CD4-positive, alpha-beta memory T cell (primary cell): ENCODE results near the gene KRT4. TPM values are rescaled to one million over a fixed set of nuclear protein-coding genes. Genes with fewer than 3 reads are reported as not detected.

Experiments
- CTCF ChIA-PET: fragments of 350-600 bp; sonication (Branson Sonifier 250); formaldehyde crosslinking; loops from one replicate; lab custom pipeline; 2021; ENCODE audit warnings: inconsistent platforms; ENCODE audit not compliant: partially characterized antibody; lab: Charles Lee
- POLR2A ChIA-PET: fragments of 350-600 bp; sonication (Branson Sonifier 250); formaldehyde crosslinking; loops from one replicate; lab custom pipeline; 2021; ENCODE audit not compliant: partially characterized antibody; lab: Charles Lee
- DNase-seq, 5 donors: peaks; one replicate each; pipeline versions ENCODE4 v3.0.0 to v3.0.0-alpha.2; 2020 to 2022; ENCODE audit warnings: mixed read lengths in 1 of 5
- H3K27ac ChIP-seq: one replicate; pipeline ENCODE4 v1.7.0; 2013; ENCODE audit warnings: low read depth, low read length
- H3K27me3 ChIP-seq: 2 replicates; pipeline ENCODE4 v1.7.0; 2013; ENCODE audit warnings: mild to moderate bottlenecking, low read length, moderate library complexity; ENCODE audit not compliant: insufficient read depth
- H3K36me3 ChIP-seq: 2 replicates; pipeline ENCODE4 v1.7.0; 2013; ENCODE audit warnings: mild to moderate bottlenecking, low read length, moderate library complexity; ENCODE audit not compliant: insufficient read depth
- H3K4me1 ChIP-seq: 2 replicates; pipeline ENCODE4 v1.7.0; 2013; ENCODE audit warnings: mild to moderate bottlenecking, low read length, moderate library complexity; ENCODE audit not compliant: insufficient read depth
- H3K4me3 ChIP-seq, 2 donors: one replicate each; pipeline ENCODE4 v1.7.0; 2013; ENCODE audit warnings: low read length in 2 of 2, mild to moderate bottlenecking in 1 of 2
- H3K9me3 ChIP-seq, 2 donors: one replicate each; pipeline ENCODE4 v1.7.0; 2013; ENCODE audit warnings: low read length in 2 of 2, control low read depth in 1 of 2; ENCODE audit not compliant: control insufficient read depth in 1 of 2
- H3K27ac Mint-ChIP-seq, 7 donors: one replicate each; pipeline ENCODE4 v1.8.0; 2020 to 2021; ENCODE audit warnings: mixed read lengths in 7 of 7, mild to moderate bottlenecking in 6 of 7, inconsistent platforms in 3 of 7, moderate library complexity in 3 of 7
- H3K27me3 Mint-ChIP-seq, 2 donors: one replicate each; pipeline ENCODE4 v1.8.0; 2020 to 2021; ENCODE audit warnings: mixed read lengths in 2 of 2
- H3K36me3 Mint-ChIP-seq, 2 donors: one replicate each; pipeline ENCODE4 v1.8.0; 2020 to 2021; ENCODE audit warnings: mixed read lengths in 2 of 2, inconsistent platforms in 1 of 2, mild to moderate bottlenecking in 1 of 2
- H3K4me1 Mint-ChIP-seq, 4 donors: one replicate each; pipeline ENCODE4 v1.8.0; 2020 to 2021; ENCODE audit warnings: mixed read lengths in 4 of 4, mild to moderate bottlenecking in 1 of 4
- H3K4me3 Mint-ChIP-seq, 8 donors: one replicate each; pipeline ENCODE4 v1.8.0; 2020 to 2021; ENCODE audit warnings: mixed read lengths in 8 of 8, mild to moderate bottlenecking in 7 of 8, moderate library complexity in 6 of 8, inconsistent platforms in 3 of 8
- H3K9me3 Mint-ChIP-seq, 8 donors: one replicate each; pipeline ENCODE4 v1.8.0; 2020 to 2021; ENCODE audit warnings: mixed read lengths in 8 of 8, mild to moderate bottlenecking in 5 of 8, inconsistent platforms in 3 of 8, moderate library complexity in 1 of 8
- intact Hi-C: fragments of 100-400 bp; cut with micrococcal nuclease; formaldehyde crosslinking; loops from one replicate; pipeline ENCODE4 v1.15.1; 2023
- polyA plus RNA-seq, 2 donors: library from polyadenylated mRNA; unstranded; fragments of 300-500 nt; fragmentation: Illumina TruSeq; gene quantifications; one replicate each; pipeline ENCODE4 v1.2.3, GENCODE V29; 2021
- total RNA-seq, 2 experiments: library from RNA; stranded (reverse); gene quantifications; one replicate each; pipeline ENCODE4 v1.2.3, GENCODE V29; 2021

The KRT4 gene
- total and polyA plus RNA-seq, 4 experiments from 2014 or later = not detected

GRCh38 chr12:52836042-52836466 is 22.1 kb upstream of the KRT4 start:
- no peak for DNase-seq
- Mint-ChIP-seq H3K27ac (peak overlapping the region in 2 of 7 donors; percentile 1 to 16), H3K4me1 (peaks cover 3 to 12% (median 5%) of the 10 kb centered on the region in 4 donors), H3K4me3 (no peak overlapping the region), H3K36me3 (no peaks in the 10 kb centered on the region), H3K9me3 (peaks cover 0 to 1% (median 0%) of the 10 kb centered on the region in 8 donors), H3K27me3 (peaks cover 10 to 20% of the 10 kb centered on the region in 2 donors)
- Histone ChIP-seq H3K27ac (no peak overlapping the region), H3K4me3 (no peak overlapping the region), H3K27me3 (no peaks in the 10 kb centered on the region), H3K4me1 (no peaks in the 10 kb centered on the region), H3K9me3 (no peaks in the 10 kb centered on the region), H3K36me3 (no peaks in the 10 kb centered on the region)
- POLR2A ChIA-PET = no interaction called here
- intact Hi-C loops = no loop called here
- CTCF ChIA-PET = no interaction called here

- Mint-ChIP-seq H3K36me3 (no peaks in the 10 kb centered on the region), H3K4me1 (peaks cover 3 to 12% (median 5%) of the 10 kb centered on the region in 4 donors), H3K4me3 (no peak overlapping the region), H3K27me3 (peaks cover 10 to 17% of the 10 kb centered on the region in 2 donors), H3K27ac (peak overlapping the region in 1 of 7 donors; percentile 48), H3K9me3 (peaks cover 0 to under 1% (median 0%) of the 10 kb centered on the region in 8 donors)
- intact Hi-C loops = no loop called here
- Histone ChIP-seq H3K27ac (no peak overlapping the region), H3K4me1 (no peaks in the 10 kb centered on the region), H3K9me3 (no peaks in the 10 kb centered on the region), H3K36me3 (no peaks in the 10 kb centered on the region), H3K27me3 (no peaks in the 10 kb centered on the region), H3K4me3 (no peak overlapping the region)
- ChIA-PET POLR2A (no interaction called here), CTCF (no interaction called here)
- no peak for DNase-seq
Measured at GRCh38 chr12:52835271-52836041, 21.5 kb upstream of the KRT4 start.

- Histone ChIP-seq H3K36me3 (no peaks in the 10 kb centered on the region), H3K9me3 (no peaks in the 10 kb centered on the region), H3K4me3 (no peak overlapping the region), H3K27ac (no peak overlapping the region), H3K27me3 (no peaks in the 10 kb centered on the region), H3K4me1 (no peaks in the 10 kb centered on the region)
- POLR2A ChIA-PET = no interaction called here
- CTCF ChIA-PET = no interaction called here
- no peaks in the 10 kb centered on the region for H3K36me3 Mint-ChIP-seq
- no peak for DNase-seq
- no peak overlapping the region for H3K4me3 Mint-ChIP-seq
- H3K27me3 Mint-ChIP-seq = peaks cover 7 to 14% of the 10 kb centered on the region in 2 donors
- H3K27ac Mint-ChIP-seq = no peak overlapping the region
- intact Hi-C loops = no loop called here
- H3K4me1 Mint-ChIP-seq = peaks cover 3 to 12% (median 5%) of the 10 kb centered on the region in 4 donors
- no peaks in the 10 kb centered on the region for H3K9me3 Mint-ChIP-seq
Measured at GRCh38 chr12:52834727-52835001, 20.7 kb upstream of the KRT4 start.

- H3K27ac ChIP-seq = no peak within 1 kb of the TSS
- no peaks in the 10 kb centered on the region for H3K4me1 ChIP-seq
- ChIA-PET CTCF (no interaction called here), POLR2A (no interaction called here)
- H3K4me3 Mint-ChIP-seq = no peak within 1 kb of the TSS
- peaks cover 7 to 14% of the 10 kb centered on the region in 2 donors for H3K27me3 Mint-ChIP-seq
- H3K9me3 Mint-ChIP-seq = no peaks in the 10 kb centered on the region
- DNase-seq = no peak
- H3K9me3 ChIP-seq = no peaks in the 10 kb centered on the region
- H3K36me3 Mint-ChIP-seq = no peaks in the 10 kb centered on the region
- H3K4me3 ChIP-seq = no peak within 1 kb of the TSS
- H3K27ac Mint-ChIP-seq = no peak within 1 kb of the TSS
- H3K27me3 ChIP-seq = no peaks in the 10 kb centered on the region
- H3K4me1 Mint-ChIP-seq = peaks cover 3 to 12% (median 5%) of the 10 kb centered on the region in 4 donors
- no peaks in the 10 kb centered on the region for H3K36me3 ChIP-seq
- intact Hi-C loops = no loop called here
Measured at GRCh38 chr12:52833922-52834726, 20.2 kb upstream of the KRT4 start, which contains the start of gene KRT79. Gene KRT79 (minus strand): TSS chr12:52834311. CDS start chr12:52834260, 51 bp downstream.

GRCh38 chr12:52832985-52833905 is 19.3 kb upstream of the KRT4 start:
- no peak for DNase-seq
- Histone ChIP-seq H3K36me3 (no peaks in the 10 kb centered on the region), H3K9me3 (no peaks in the 10 kb centered on the region), H3K4me3 (no peak overlapping the region), H3K27ac (no peak overlapping the region), H3K27me3 (no peaks in the 10 kb centered on the region), H3K4me1 (no peaks in the 10 kb centered on the region)
- H3K27me3 Mint-ChIP-seq = peaks cover 5 to 8% of the 10 kb centered on the region in 2 donors
- H3K4me3 Mint-ChIP-seq = no peak overlapping the region
- H3K36me3 Mint-ChIP-seq = no peaks in the 10 kb centered on the region
- ChIA-PET CTCF (no interaction called here), POLR2A (no interaction called here)
- peaks cover 4 to 12% (median 7%) of the 10 kb centered on the region in 4 donors for H3K4me1 Mint-ChIP-seq
- intact Hi-C loops = no loop called here
- no peaks in the 10 kb centered on the region for H3K9me3 Mint-ChIP-seq
- H3K27ac Mint-ChIP-seq = no peak overlapping the region

GRCh38 chr12:52832451-52832850 is 18.5 kb upstream of the KRT4 start:
- no peaks in the 10 kb centered on the region for H3K9me3 Mint-ChIP-seq
- no peaks in the 10 kb centered on the region for H3K4me1 ChIP-seq
- peak overlapping the region in 1 of 7 donors; percentile 25 for H3K27ac Mint-ChIP-seq
- CTCF ChIA-PET = no interaction called here
- no peaks in the 10 kb centered on the region for H3K27me3 ChIP-seq
- POLR2A ChIA-PET = no interaction called here
- no peak overlapping the region for H3K27ac ChIP-seq
- H3K27me3 Mint-ChIP-seq = peaks cover 5 to 8% of the 10 kb centered on the region in 2 donors
- no peak for DNase-seq
- no peak overlapping the region for H3K4me3 ChIP-seq
- no peaks in the 10 kb centered on the region for H3K9me3 ChIP-seq
- H3K36me3 Mint-ChIP-seq = no peaks in the 10 kb centered on the region
- intact Hi-C loops = no loop called here
- peaks cover 4 to 12% (median 7%) of the 10 kb centered on the region in 4 donors for H3K4me1 Mint-ChIP-seq
- H3K4me3 Mint-ChIP-seq = no peak overlapping the region
- no peaks in the 10 kb centered on the region for H3K36me3 ChIP-seq
